ENCODE measurements around the gene HIVEP3. TPM values are rescaled to one million over a fixed set of nuclear protein-coding genes. Genes with fewer than 3 reads are reported as not detected.

Gene HIVEP3
- total and polyA plus RNA-seq, 4 donors, result 7.0 to 14.7 (median 8.8) TPM

GRCh38 chr1:41638086-41639024 is 280.4 kb downstream of the HIVEP3 start:
- H3K27me3 ChIP-seq (ENCODE audit: control insufficient read depth in 3 of 3, insufficient read depth in 3 of 3, low read length in 2 of 3), result peaks cover 0 to 2% (median 0%) of the 10 kb centered on the region in 3 donors
- no peaks in the 10 kb centered on the region for H3K9me3 ChIP-seq (ENCODE audit: control insufficient read depth in 4 of 4, insufficient read depth in 3 of 4, low read length in 3 of 4)
- ATAC-seq (ENCODE audit: insufficient read depth, low FRiP score), result no peak
- TF ChIP-seq, protein P1, sequence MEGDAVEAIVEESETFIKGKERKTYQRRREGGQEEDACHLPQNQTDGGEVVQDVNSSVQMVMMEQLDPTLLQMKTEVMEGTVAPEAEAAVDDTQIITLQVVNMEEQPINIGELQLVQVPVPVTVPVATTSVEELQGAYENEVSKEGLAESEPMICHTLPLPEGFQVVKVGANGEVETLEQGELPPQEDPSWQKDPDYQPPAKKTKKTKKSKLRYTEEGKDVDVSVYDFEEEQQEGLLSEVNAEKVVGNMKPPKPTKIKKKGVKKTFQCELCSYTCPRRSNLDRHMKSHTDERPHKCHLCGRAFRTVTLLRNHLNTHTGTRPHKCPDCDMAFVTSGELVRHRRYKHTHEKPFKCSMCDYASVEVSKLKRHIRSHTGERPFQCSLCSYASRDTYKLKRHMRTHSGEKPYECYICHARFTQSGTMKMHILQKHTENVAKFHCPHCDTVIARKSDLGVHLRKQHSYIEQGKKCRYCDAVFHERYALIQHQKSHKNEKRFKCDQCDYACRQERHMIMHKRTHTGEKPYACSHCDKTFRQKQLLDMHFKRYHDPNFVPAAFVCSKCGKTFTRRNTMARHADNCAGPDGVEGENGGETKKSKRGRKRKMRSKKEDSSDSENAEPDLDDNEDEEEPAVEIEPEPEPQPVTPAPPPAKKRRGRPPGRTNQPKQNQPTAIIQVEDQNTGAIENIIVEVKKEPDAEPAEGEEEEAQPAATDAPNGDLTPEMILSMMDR (IDR thresholded peaks at IDR 0.05; ENCODE audit: control extremely low read depth, extremely low read depth), result no peak
- no peak overlapping the region for H3K9ac ChIP-seq (ENCODE audit: insufficient read depth in 1 of 2, low read length in 2 of 2)
- no peak for DNase-seq
- no peak overlapping the region for H3K4me3 ChIP-seq
- WGBS, 2 donors, result 84% methylated on average over 4 of the region's 4 CpGs
- no peaks in the 10 kb centered on the region for H3K36me3 ChIP-seq (ENCODE audit: control insufficient read depth in 4 of 4, insufficient read depth in 4 of 4, low read length in 4 of 4)
- H3K27ac ChIP-seq (ENCODE audit: low read depth in 1 of 2, low read length in 1 of 2), result no peak overlapping the region
- H3K4me1 ChIP-seq (ENCODE audit: control insufficient read depth in 5 of 5, insufficient read depth in 5 of 5, low read length in 5 of 5), result no peaks in the 10 kb centered on the region

DNA sequence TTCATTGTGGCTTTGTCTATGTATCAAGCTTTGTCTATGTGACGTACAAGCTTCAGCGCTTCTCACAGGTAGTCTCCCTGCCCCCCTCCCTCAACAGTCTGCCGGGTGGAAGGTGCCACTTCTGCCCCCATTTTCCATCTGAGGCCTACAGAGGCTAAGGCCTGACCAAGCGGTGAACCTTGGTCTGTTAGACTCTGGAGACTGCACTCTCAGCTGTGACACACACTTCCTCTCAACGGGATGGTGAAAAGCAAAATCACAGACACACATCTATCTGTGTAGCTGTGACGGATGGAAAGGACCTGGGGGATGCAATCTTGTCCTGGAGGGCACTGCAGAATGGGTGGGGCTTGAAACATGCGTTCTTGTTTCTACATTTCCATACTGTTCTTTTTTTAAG is 281.4 kb downstream of the HIVEP3 start:
- Histone ChIP-seq H3K9me3 (ENCODE audit: control insufficient read depth in 4 of 4, insufficient read depth in 3 of 4, low read length in 3 of 4) (no peaks in the 10 kb centered on the region), H3K36me3 (ENCODE audit: control insufficient read depth in 4 of 4, insufficient read depth in 4 of 4, low read length in 4 of 4) (no peaks in the 10 kb centered on the region), H3K9ac (ENCODE audit: insufficient read depth in 1 of 2, low read length in 2 of 2) (no peak overlapping the region), H3K4me1 (ENCODE audit: control insufficient read depth in 5 of 5, insufficient read depth in 5 of 5, low read length in 5 of 5) (no peaks in the 10 kb centered on the region), H3K27me3 (ENCODE audit: control insufficient read depth in 3 of 3, insufficient read depth in 3 of 3, low read length in 2 of 3) (peaks cover 0 to 2% (median 0%) of the 10 kb centered on the region in 3 donors), H3K27ac (ENCODE audit: low read depth in 1 of 2, low read length in 1 of 2) (no peak overlapping the region), H3K4me3 (no peak overlapping the region)
- ATAC-seq (ENCODE audit: insufficient read depth, low FRiP score) (no peak), DNase-seq (no peak)
- TF ChIP-seq, protein P1 (IDR thresholded peaks at IDR 0.05; ENCODE audit: control extremely low read depth, extremely low read depth), result no peak
- WGBS, 2 donors, result 74 to 80% methylated on average over 7 of the region's 7 CpGs

DNA sequence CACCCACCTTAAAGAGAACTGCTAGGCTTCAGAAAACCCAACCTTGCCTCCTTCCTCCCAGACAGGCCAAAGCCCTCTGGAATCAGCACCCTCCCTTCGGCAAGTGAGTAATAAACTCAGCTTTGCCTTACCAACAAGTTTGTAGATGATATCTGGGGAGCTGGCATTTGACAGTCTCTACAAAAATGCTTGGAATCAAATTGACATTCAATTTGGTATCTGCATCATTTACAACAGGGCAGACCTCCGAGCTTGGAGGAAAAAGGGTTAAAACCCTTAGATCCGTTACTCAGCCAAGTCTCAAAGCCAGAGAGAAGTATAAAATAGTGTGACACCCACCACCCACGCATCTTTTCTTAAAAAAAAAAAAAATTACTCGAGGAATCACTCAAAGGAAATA is 285.0 kb downstream of the HIVEP3 start:
- Histone ChIP-seq H3K36me3 (ENCODE audit: control insufficient read depth in 4 of 4, insufficient read depth in 4 of 4, low read length in 4 of 4) (no peaks in the 10 kb centered on the region), H3K27me3 (ENCODE audit: control insufficient read depth in 3 of 3, insufficient read depth in 3 of 3, low read length in 2 of 3) (peaks cover 0 to 2% (median 0%) of the 10 kb centered on the region in 3 donors), H3K9me3 (ENCODE audit: control insufficient read depth in 4 of 4, insufficient read depth in 3 of 4, low read length in 3 of 4) (no peaks in the 10 kb centered on the region), H3K4me1 (ENCODE audit: control insufficient read depth in 5 of 5, insufficient read depth in 5 of 5, low read length in 5 of 5) (peaks cover 0 to 2% (median 0%) of the 10 kb centered on the region in 5 donors), H3K4me3 (no peak overlapping the region), H3K9ac (ENCODE audit: insufficient read depth in 1 of 2, low read length in 2 of 2) (no peak overlapping the region), H3K27ac (ENCODE audit: low read depth in 1 of 2, low read length in 1 of 2) (no peak overlapping the region)
- TF ChIP-seq, protein P1 (IDR thresholded peaks at IDR 0.05; ENCODE audit: control extremely low read depth, extremely low read depth), result no peak
- 72 to 85% methylated on average over 5 of the region's 5 CpGs for WGBS, 2 donors
- ATAC-seq (ENCODE audit: insufficient read depth, low FRiP score), result no peak
- DNase-seq, result no peak
